ENCODE results near the gene DBF4B. TPM values are rescaled to one million over a fixed set of nuclear protein-coding genes. Genes with fewer than 3 reads are reported as not detected.

Gene DBF4B
- total RNA-seq, 1 donor from 2014 or later, result 17.9 TPM

- H3K27ac Mint-ChIP-seq, result no peak overlapping the region
- H3K36me3 Mint-ChIP-seq, result no peaks in the 10 kb centered on the region
- no peaks in the 10 kb centered on the region for H3K9me3 Mint-ChIP-seq
- H3K27me3 Mint-ChIP-seq (ENCODE audit: low read depth), result peaks cover 28% of the 10 kb centered on the region
- DNase-seq (ENCODE audit: low spot score in 2 of 2, unreplicated experiment in 2 of 2), result no peak
- H3K4me3 Mint-ChIP-seq, result peak overlapping the region; percentile 51
- H3K4me1 Mint-ChIP-seq, result no peaks in the 10 kb centered on the region
- no peak for TF ChIP-seq CTCF (IDR thresholded peaks at IDR 0.05; ENCODE audit: unreplicated experiment)
Observed at GRCh38 chr17:44759086-44759915, 50.8 kb downstream of the DBF4B start.

- no peak for TF ChIP-seq CTCF (IDR thresholded peaks at IDR 0.05; ENCODE audit: unreplicated experiment)
- no peak overlapping the region for H3K27ac Mint-ChIP-seq
- peak overlapping the region; percentile 51 for H3K4me3 Mint-ChIP-seq
- H3K4me1 Mint-ChIP-seq, result no peaks in the 10 kb centered on the region
- no peaks in the 10 kb centered on the region for H3K9me3 Mint-ChIP-seq
- peaks cover 28% of the 10 kb centered on the region for H3K27me3 Mint-ChIP-seq (ENCODE audit: low read depth)
- no peaks in the 10 kb centered on the region for H3K36me3 Mint-ChIP-seq
- no peak for DNase-seq (ENCODE audit: low spot score in 2 of 2, unreplicated experiment in 2 of 2)
Observed at GRCh38 chr17:44759916-44760243, 51.4 kb downstream of the DBF4B start.

GRCh38 chr17:44760474-44761308, 52.2 kb downstream of the DBF4B start:
- Mint-ChIP-seq H3K27ac (no peak overlapping the region), H3K4me3 (peak overlapping the region; percentile 46), H3K4me1 (no peaks in the 10 kb centered on the region), H3K27me3 (ENCODE audit: low read depth) (peaks cover 28% of the 10 kb centered on the region), H3K36me3 (no peaks in the 10 kb centered on the region), H3K9me3 (no peaks in the 10 kb centered on the region)
- no peak for DNase-seq (ENCODE audit: low spot score in 2 of 2, unreplicated experiment in 2 of 2)
- TF ChIP-seq CTCF (IDR thresholded peaks at IDR 0.05; ENCODE audit: unreplicated experiment), result no peak

GRCh38 chr17:44761932-44762810, 53.7 kb downstream of the DBF4B start:
- H3K36me3 Mint-ChIP-seq, result no peaks in the 10 kb centered on the region
- no peak for DNase-seq (ENCODE audit: low spot score in 2 of 2, unreplicated experiment in 2 of 2)
- no peaks in the 10 kb centered on the region for H3K9me3 Mint-ChIP-seq
- no peak overlapping the region for H3K27ac Mint-ChIP-seq
- H3K4me1 Mint-ChIP-seq, result no peaks in the 10 kb centered on the region
- TF ChIP-seq CTCF (IDR thresholded peaks at IDR 0.05; ENCODE audit: unreplicated experiment), result peak; percentile 17
- H3K4me3 Mint-ChIP-seq, result no peak overlapping the region
- H3K27me3 Mint-ChIP-seq (ENCODE audit: low read depth), result peaks cover 26% of the 10 kb centered on the region

GRCh38 chr17:44763170-44763569, 54.7 kb downstream of the DBF4B start:
- DNase-seq (ENCODE audit: low spot score in 2 of 2, unreplicated experiment in 2 of 2), result no peak
- Mint-ChIP-seq H3K27ac (no peak overlapping the region), H3K27me3 (ENCODE audit: low read depth) (peaks cover 18% of the 10 kb centered on the region), H3K4me3 (no peak overlapping the region), H3K36me3 (no peaks in the 10 kb centered on the region), H3K4me1 (no peaks in the 10 kb centered on the region), H3K9me3 (no peaks in the 10 kb centered on the region)
- no peak for TF ChIP-seq CTCF (IDR thresholded peaks at IDR 0.05; ENCODE audit: unreplicated experiment)
